Retinal pigment epithelial cell (primary cell): ENCODE measurements around the gene PDE4B.

Source experiments
- DNase-seq: peaks from one replicate; pipeline ENCODE4 v3.0.0-alpha.2; 2010; ENCODE audit warnings: low read depth
- H3K4me3 ChIP-seq: 2 replicates; pipeline ENCODE4 v1.5.1; 2011; ENCODE audit warnings: mild to moderate bottlenecking, low read length, control low read depth, moderate library complexity
- CTCF ChIP-seq: conservative IDR thresholded peaks from 2 replicates; pipeline ENCODE4 v1.5.1; 2011; ENCODE audit warnings: low read depth, low read length, control low read depth, inconsistent platforms

Gene PDE4B

GRCh38 chr1:66356605-66357004 lies 563.9 kb downstream of the PDE4B start:
- TF ChIP-seq CTCF, result no peak
- no peak overlapping the region for H3K4me3 ChIP-seq
- no peak for DNase-seq

- TF ChIP-seq CTCF, result no peak
- no peak for DNase-seq
These were observed 564.3 kb downstream of the PDE4B start for GRCh38 chr1:66357021-66357420.

GRCh38 chr1:66357478-66358197 lies 564.9 kb downstream of the PDE4B start:
- no peak for DNase-seq
- TF ChIP-seq CTCF, result no peak
- no peak overlapping the region for H3K4me3 ChIP-seq

More at GRCh38 chr1:66357021-66357420, 564.3 kb downstream of the PDE4B start:
- H3K4me3 ChIP-seq, result no peak overlapping the region

- no peak for DNase-seq
- TF ChIP-seq CTCF, result no peak
- no peak overlapping the region for H3K4me3 ChIP-seq
These were observed 566.6 kb downstream of the PDE4B start for GRCh38 chr1:66359269-66359668.

GRCh38 chr1:66359815-66360214 lies 567.1 kb downstream of the PDE4B start:
- no peak for TF ChIP-seq CTCF
- DNase-seq, result no peak
- no peak overlapping the region for H3K4me3 ChIP-seq

- no peak overlapping the region for H3K4me3 ChIP-seq
- peak; percentile 20 for TF ChIP-seq CTCF
- no peak for DNase-seq
These were observed 567.6 kb downstream of the PDE4B start for GRCh38 chr1:66360285-66360724.
